Activated naive CD4-positive, alpha-beta T cell (primary cell): ENCODE measurements around the gene ZYX.
A peak's percentile ranks its signal among the peaks of the same experiment; 100 is the strongest.
"Not testable (repeated sequence)": the region's sequence is repeated elsewhere in the genome, so short reads cannot be mapped to it uniquely, and the experiment has no call there.

Experiments used
- DNase-seq, 4 experiments: peaks; one replicate each; lab custom pipeline; 2025; lab: John Stamatoyannopoulos, UW

The ZYX gene

GRCh38 chr7:143396625-143397556 is 15.7 kb downstream of the ZYX start:
- DNase-seq, result no peak

- no peak for DNase-seq
Observed at GRCh38 chr7:143397710-143398530, 16.8 kb downstream of the ZYX start.

GRCh38 chr7:143398616-143399015 is 17.5 kb downstream of the ZYX start:
- DNase-seq, result no peak

- no peak for DNase-seq
Observed at GRCh38 chr7:143399151-143399550, 18.0 kb downstream of the ZYX start.

GRCh38 chr7:143399642-143400041 is 18.5 kb downstream of the ZYX start:
- no peak for DNase-seq

- DNase-seq, result no peak
Observed at GRCh38 chr7:143401265-143401664, 20.1 kb downstream of the ZYX start.

- not testable (repeated sequence) for DNase-seq
Observed at GRCh38 chr7:143402233-143402632, 21.1 kb downstream of the ZYX start.

- DNase-seq, result no peak
Observed at GRCh38 chr7:143405173-143406001, 24.2 kb downstream of the ZYX start.

- DNase-seq, result no peak
Observed at GRCh38 chr7:143406002-143406357, 24.8 kb downstream of the ZYX start.

GRCh38 chr7:143407287-143408251 is 26.4 kb downstream of the ZYX start:
- peak in 2 of 4 experiments; percentile 20 to 24 for DNase-seq

GRCh38 chr7:143408252-143408685 is 27.1 kb downstream of the ZYX start:
- no peak for DNase-seq

- DNase-seq, result peak in 2 of 4 experiments; percentile 44 to 64
Observed at GRCh38 chr7:143408686-143409561, 27.8 kb downstream of the ZYX start, which contains the start of gene EPHA1. EPHA1 (minus strand) TSS chr7:143408856; CDS start chr7:143408805, 51 bp downstream.

- no peak for DNase-seq
Observed at GRCh38 chr7:143410521-143411004, 29.4 kb downstream of the ZYX start.

- DNase-seq, result no peak
Observed at GRCh38 chr7:143411976-143412708, 31.0 kb downstream of the ZYX start.

- no peak for DNase-seq
Observed at GRCh38 chr7:143413123-143413522, 32.0 kb downstream of the ZYX start.

- DNase-seq, result not testable (repeated sequence)
Observed at GRCh38 chr7:143415209-143415608, 34.1 kb downstream of the ZYX start.

- no peak for DNase-seq
Observed at GRCh38 chr7:143415742-143416397, 34.7 kb downstream of the ZYX start.

GRCh38 chr7:143416565-143417149 is 35.5 kb downstream of the ZYX start:
- DNase-seq, result no peak
